ENCODE results near the gene FBXW9.
"Not testable (repeated sequence)": the region's sequence is repeated elsewhere in the genome, so short reads cannot be mapped to it uniquely, and the experiment has no call there.

Gene FBXW9

DNA sequence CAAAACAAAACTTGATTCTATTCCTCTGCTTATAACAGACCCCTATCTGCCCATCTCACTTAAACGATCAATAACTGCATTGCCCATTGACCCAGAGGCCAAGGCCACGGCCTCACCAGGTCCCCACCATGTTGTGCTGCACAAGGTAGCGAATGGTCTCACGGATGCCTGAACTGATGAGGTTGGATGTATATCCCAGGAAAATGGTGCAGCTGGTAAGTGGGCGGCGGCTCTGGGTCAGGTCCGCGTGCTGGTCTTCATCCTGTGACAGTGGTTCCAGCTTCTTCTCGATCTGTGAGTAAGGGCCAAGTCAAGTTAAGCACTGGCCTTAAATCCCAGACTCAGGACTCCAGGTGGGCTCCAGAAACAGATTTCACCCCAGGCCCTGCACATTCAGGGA is 16.4 kb downstream of the FBXW9 start:
- no peak for DNase-seq

DNA sequence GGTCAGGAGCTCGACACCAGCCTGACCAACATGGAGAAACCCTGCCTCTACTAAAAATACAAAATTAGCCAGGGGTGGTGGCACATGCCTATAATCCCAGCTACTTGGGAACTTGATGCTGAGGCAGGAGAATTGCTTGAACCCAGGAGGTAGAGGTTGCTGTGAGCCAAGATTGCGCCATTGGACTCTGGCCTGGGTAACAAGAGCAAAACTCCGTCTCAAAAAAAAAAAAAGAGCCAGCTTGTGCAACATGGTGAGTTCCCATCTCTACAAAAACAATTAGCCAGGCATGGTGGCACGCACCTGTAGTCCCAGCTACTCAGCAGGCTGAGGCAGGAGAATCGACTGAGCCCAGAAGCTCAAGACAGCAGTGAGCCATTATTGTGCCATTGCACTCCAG is 18.4 kb downstream of the FBXW9 start:
- not testable (repeated sequence) for DNase-seq

DNA sequence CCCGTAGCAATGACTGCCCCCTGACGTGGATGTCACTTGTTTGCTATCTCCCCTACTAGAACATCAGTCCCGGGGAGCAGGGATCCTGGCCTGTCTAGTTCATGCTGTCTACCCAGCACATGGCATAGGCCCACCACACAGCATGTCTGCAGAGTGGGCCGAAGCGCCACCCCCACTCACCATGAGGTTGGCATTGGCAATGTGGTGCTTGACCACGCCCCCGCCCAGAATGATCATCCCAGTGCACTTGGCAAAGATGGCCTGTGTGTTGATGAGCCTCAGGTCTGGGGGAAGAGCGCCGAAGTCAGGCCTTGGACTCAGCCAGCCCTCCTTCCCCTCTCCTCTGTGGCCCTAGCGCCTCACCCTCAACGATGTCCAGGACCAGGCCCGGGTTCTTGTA is 19.5 kb downstream of the FBXW9 start:
- no peak for DNase-seq

DNA sequence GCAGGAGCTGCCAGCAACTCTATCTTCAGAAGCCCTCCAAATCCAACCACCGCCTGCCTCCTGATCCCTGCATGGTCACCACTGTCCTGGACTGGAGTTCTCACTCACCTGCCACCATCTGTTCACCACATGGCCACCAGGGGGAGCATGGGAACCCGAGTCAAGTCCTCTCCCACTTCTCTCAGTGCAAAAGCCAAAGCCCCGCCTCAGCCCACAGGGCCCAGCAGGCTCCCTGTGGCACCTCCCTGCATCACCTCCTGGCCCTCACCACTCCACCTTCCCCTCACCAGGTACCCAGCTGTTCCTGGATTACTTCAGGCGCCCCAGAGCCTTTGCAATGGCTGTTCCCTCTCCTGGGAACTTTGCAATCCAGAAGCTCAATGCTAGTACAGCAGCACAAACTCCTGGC is 20.0 kb downstream of the FBXW9 start:
- DNase-seq: no peak

DNA sequence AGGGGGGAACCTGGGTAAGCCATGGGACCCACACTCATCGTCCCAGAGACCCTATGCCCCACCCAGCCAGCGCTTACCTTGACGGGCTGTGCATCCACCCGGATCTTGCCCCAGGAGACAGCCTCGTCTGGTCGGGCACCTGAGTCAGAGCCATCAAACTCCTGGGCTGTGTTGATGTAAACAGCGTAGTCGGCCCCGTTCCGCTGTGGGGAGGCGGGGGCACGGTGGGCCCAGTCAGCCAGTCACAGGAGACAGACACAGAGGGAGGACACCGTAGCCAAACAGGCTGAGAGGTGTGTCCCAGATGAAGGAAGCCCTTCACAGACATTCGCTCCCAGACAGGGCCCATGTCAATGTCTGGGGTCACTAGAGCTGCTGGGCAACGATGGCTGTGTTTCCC is 20.5 kb downstream of the FBXW9 start:
- no peak for DNase-seq

DNA sequence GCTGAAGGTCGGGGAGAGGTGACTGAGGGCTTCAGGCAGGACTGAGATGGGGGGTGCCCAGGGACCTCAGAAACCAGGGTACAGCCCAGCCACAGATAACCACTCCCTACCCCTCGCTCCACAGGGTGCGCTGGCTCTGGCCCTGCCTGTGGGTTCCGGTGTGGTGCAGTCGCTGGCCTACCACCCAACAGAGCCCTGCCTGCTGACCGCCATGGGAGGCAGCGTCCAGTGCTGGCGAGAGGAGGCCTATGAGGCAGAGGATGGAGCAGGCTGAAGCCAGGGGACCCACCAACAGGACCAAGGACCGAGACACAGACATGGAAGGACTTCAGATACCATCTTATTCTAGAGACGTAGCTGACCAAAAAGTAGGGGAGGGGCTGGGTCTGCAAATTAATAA is 21.0 kb downstream of the FBXW9 start:
- no peak for DNase-seq

DNA sequence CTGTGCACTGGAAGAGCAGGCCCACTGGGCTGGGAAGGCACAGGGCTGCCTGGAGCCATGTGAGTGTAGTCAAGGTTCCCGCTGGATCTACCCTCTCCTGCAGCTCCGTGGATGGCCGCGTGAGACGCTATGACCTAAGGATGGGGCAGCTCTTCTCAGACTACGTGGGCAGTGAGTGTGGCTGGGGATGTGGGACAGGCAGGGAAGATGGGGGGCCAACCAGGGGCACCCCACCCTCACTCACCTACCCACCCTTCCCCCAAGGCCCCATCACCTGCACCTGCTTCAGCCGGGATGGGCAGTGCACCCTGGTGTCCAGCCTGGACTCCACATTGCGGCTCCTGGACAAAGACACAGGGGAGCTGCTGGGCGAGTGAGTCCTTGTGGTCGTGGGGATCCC is 23.7 kb downstream of the FBXW9 start:
- no peak for DNase-seq

DNA sequence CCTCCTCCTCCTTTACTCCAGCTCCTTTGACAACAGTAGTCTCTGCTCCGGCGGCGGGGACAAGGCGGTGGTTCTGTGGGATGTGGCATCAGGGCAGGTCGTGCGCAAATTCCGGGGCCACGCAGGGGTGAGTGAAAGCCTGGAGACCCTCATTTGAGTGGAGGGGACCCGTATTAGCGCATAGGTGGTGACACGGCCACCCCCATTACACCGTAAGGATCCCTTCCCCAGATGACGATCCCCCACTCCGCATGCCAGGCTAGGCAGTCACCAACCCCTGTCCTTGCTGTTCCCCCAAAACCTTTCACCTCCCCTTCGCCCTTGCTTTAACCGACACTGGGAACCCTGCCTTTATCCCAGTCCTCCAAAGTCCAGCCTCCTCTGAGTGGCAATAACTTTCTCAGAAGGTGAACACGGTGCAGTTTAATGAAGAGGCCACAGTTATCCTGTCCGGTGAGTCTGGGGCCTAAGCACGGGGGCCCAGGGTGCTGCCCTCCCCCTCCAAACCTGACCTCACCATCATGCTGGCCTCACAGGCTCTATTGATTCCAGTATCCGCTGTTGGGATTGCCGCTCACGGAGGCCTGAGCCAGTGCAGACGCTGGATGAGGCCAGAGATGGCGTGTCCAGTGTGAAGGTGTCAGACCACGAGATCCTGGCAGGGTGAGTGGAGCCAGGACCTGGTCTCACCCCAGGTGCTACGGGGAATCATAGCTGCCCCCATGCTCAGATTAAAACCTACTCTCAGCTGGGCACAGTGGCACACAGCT is 26.1 kb downstream of the FBXW9 start:
- no peak for DNase-seq

DNA sequence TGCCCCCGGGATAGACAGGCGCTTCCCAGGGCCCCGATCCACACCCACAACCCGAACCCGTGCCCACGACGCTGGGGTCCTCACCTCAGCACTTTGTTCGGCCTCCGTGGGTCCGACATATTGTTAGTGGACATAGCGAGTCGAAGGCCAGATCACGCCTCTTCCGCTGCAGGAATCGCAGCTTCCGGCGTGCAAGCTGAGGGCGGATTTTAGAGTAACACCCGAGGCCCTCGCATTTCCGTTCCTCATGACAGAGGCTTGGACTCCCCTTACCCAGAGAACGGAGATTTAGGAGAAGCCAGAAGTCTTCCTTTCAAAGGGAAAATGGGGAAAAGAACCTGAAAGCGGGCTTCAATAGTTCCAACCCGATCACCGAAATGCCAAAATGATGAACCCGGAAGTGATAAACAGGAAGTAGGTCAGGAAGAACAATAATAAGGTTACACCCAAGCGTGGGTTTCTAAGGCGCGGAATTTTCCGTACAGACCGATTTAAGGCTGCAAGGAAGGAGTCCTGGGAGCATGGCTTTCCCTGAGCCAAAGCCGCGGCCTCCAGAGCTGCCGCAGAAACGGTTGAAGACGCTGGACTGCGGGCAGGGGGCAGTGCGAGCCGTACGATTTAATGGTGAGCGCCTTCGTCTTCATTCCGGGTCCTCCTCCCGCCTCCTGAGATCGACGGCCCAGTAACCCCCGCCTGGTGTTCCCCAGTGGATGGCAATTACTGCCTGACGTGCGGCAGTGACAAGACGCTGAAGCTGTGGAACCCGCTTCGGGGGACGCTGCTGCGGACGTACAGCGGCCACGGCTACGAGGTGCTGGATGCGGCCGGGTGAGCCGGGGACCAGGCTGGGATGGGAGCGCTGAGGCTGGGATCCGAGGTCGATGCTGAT is 26.9 kb downstream of the FBXW9 start:
- no peak for DNase-seq

DNA sequence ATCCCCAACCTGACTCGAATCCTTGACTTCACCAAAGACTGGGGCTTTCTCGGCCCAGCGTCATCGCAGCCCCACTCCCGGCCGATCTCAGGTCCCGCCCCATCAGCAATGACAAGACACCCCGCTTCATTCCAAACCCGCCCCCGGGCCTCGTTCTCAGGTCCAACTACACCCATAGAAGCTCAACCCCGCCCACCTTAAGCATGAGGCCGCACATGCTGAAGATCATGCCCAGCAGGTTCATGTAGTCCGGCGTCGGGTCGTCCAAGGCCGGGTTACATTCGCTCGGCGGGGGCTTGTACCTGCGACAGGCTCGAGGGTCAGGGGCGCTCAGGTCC is 27.5 kb downstream of the FBXW9 start:
- no peak for DNase-seq

DNA sequence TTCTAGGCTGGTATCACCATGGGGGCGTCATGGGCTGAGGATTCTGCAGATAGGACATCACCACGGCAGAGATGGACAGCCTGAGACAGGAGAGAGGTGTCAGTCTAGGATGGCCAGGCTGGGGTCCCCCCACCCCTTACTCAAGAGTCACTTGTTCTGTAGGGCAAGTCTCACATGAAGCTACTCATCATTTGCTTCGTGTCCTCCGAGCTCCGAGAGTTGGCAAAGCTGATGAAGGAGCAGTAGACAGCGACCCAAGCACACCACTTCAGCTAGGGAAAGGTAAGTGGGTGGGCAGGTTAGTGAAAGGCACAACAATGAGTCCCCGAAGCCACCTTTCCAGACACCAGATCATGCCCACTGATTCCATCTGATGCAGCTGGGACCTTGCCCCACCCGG is 28.1 kb downstream of the FBXW9 start:
- no peak for DNase-seq

DNA sequence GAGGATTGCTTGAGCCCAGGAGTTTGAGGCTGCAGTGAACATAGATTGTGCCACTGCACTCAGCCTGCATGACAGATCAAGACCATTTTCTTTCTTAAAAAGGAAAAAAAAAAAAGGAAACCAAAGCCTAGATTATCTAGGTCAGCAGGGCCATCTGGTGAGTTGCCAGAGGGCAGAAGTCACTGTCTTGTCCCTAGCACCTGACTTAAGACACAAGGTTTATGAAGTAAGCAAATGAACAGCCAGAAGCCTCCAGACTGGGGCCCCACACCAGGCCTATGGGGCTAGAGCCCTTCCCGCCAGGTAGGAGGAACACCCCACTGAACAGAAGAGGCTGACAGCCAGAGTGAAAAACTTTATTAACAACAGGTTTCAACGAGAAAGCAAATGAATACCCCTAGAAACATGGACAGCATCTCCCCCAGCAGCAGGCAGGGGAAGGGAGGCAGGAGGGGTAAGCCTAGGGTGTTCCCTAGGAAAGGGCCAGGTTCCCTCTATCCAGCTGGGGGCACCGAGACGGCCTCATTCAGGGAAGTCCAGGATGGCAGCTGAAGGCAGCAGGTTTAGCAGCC is 28.6 kb downstream of the FBXW9 start:
- no peak for DNase-seq

DNA sequence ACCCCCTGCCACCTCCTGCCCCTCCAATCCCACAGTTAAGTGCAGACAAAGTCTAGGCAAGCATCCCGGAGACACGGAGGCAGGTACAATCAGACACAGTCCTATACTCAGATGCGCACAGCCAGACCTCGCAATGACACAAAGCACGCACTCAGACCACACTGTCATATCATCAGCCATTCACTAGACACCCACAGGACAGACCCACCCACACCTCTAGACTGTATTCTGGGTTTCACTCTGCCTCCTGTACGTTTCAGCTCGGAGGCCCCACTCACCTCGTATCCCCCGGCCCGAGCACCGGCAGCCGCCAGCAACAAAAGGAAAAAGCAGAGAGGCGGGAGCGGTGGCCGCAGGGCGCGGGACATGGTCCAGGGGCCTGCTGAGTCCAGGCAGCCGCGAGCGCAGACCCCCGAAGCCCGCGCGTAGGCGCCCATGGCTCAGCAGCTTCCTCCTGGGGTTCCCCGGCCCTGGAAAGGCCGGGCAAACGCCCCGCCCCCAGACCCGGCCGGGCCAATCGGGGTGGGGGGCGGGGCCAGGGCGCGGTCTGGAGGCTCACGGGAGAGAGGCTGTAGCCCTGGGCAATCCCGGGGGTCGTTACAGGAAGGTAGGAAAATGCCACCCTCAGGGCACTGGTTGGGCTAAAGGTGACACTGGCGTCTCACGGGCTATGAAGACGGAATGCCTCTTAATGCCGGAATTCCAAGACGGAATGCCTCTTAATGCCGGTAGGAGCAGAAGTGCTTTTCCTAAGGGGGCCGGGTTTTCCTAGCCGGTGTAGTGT is 30.0 kb downstream of the FBXW9 start, which contains the start of the genes MAN2B1 and WDR83:
Gene MAN2B1, minus strand, starts transcription at position 478 of the 784 bp plus-strand sequence. Its CDS starts 41 bp downstream, at position 437.
Gene WDR83, plus strand, starts transcription at position 543 of the 784 bp plus-strand sequence. CDS start 2,984 bp downstream, outside the sequence.
- DNase-seq: no peak

DNA sequence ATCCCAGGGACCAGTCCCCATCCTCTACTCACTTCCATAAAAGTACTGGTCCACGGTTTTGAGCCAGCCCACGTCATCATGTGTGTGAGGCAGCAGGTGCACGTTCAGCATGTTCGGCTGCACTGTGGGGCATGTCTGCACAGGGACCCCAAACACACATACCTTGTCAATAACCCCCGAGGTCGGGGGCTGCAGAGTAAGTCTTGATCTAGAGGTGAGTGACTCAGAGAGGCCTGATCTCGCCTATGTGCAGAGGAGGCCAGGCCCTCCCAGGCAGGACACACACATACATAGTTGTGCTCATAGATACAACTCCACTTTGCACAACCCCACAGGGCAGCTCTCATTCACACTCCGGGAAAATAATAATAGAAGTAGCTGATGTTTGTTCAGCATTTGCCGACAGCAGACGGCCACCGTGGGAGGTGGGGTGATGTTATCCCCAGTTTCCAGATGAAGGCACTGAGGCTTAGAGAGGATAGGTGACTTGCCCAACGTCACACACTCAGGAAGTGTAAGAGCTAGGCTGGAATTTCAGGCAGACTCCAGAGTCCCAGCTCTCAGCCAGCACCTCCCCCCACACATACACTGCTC is 30.7 kb downstream of the FBXW9 start:
- DNase-seq: no peak

DNA sequence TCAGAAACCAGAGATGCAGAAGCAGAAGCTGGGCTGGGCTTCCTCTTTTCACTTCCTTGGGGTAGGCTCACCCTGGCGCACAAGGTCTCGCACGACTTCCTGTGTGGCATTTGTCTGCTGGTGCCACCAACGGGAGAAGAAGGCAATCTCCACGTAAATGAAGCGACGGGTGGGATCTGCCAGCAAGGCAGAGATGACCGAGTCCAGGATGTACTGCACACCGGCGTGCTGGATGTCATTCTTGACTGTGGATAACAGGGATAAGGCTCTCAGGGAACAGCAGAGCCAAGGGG is 31.2 kb downstream of the FBXW9 start:
- no peak for DNase-seq

DNA sequence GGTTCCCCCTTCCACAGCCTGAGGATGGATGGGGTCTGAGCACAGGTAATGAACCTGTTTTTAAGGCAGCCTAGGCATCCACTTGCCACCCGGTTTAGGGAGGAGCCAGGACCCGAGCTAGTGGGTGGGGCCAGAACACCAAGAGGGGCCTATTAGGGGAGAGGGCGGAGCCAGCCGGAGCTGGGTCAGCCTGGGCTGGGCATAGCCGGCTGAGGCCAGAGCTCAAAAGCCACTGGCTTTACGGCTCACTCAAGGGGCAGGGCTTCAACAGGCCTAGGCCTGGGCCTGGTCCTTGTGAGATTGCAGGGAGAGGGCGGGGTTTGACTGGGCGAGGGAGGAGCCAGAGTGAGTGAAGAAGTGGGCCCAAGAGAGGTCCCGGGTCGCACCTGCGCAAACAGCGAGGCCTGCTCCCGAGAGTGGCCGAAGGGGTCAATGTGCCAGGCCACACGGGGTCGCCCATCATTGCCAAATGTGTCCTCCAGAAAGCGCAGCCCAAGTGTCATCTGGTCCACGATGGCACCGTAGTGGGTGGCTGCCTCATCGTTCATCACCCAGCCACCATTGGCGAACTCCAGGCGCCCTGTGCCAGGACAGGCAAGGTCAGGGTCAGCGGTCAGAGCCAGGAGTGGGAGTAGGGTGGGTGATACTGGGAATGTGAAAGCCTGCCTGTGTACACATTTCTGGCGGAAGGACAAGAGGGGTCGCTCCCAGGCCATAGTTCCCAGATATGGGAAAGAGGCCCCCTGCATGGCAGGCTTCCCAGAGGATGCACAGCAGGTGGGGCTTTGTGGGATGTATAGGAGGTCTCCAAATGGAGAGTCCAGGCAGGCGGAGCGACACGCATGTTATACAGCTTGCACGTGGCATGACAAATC is 31.8 kb downstream of the FBXW9 start:
- no peak for DNase-seq

DNA sequence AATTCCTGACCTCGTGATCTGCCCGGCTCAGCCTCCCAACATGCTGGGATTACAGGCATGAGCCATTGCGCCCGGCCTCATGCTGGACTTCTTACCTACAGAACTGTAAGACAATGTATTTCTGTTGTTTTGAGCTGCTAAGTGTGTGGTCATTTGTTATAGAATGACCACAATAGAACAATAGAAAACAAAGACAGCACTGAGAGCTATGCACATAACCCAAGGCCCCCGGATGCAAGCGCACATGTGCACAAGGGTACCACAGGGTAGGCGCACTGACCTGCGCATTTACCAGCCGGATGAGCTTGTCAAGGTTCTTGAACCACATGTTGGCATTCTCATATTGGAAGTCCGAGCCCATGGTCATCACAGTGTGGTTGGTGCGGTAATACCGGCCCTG is 35.5 kb downstream of the FBXW9 start:
- no peak for DNase-seq

DNA sequence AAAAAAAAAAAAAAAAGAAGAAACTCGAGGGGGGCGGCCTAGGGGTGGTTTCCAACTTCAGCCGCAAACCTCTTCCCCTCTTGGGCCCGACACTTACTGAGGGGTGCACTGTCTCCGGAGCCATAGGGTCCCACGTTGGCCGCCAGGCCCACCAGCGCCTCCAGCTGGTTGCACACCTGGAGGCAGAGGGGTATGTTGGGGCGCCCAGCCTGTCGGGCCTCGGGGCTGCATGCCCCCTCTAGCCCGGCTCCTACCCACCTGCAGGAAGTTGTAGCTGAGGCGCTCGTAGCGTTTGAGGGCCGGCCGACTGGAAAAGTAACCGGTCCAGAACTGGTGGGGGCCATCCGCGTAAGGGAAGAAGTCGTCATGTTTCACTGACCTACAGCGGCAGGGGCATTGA is 38.5 kb downstream of the FBXW9 start:
- no peak for DNase-seq

DNA sequence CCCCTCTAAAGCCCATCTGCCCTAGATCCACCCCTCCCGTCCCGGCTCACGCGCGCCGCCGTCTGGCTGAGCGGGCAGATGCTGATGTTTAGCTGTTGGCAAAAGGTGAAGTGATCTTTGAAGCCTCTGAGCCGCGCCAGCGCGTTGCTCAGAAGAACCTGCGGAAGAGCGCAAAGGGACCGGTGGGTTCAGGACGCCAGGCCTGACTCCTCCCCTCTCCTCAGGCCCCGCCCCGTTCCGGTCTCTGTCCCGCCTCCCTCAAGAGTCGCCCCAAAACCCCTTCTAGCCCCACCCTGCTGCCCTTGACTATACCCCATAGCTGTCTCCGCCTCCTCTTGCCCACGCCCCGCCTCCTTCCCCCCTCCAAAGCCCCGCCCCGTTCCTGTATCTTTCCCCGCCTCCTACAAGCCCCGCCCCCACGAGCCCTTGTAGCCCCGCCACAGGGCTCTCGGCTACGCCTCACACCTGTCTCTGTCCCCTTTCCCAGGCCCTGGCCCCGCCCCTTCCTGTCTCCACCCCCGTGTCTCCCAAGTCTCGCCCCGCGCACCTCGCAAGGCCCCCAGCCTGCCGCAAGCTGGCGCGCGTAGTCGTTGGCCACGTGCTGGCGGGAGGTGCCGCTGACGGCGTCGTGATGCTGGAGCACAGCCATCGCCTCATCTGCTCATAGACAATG is 39.4 kb downstream of the FBXW9 start:
- no peak for DNase-seq

DNA sequence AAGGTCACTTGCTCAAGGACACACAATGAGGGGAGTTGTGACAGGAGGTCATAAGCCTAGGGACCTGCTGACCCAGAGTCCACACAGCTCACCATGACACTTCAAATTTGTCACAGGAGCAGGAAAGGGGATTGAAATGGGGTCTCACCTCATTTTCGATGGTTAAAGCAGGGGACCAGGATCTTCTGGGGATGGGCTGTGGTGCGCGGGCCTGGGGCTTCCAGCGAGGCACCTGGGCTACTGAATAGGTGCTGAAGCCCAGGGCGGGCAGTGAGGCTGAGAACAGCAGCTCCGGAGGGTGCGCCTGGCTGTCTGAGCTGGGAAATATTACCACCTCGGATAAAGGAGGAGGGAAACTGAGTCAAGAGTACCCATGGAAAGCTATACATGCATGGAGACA is 40.9 kb downstream of the FBXW9 start:
- no peak for DNase-seq

DNA sequence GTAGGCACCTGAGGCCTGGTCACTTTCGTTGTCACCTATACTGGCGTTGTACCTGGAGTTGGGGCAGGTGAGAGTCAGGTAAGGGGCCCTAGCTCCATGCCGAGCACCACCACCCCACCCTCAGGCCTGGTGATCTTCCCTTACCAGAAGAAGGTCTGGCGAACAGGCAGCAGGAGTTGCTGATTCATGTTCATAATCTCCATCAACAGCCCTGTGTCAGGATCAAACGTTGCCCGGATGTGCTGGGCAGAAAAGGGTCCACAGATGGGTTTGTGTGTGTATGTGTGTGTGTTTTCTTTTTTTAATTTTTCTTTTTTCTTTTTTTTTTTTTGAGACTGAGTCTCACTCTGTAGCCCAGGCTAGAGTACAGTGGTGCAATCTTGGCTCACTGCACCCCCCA is 44.2 kb downstream of the FBXW9 start:
- DNase-seq: no peak
